Tracheal epithelial cell (primary cell): ENCODE data around the gene SS18. TPM values are rescaled to one million over a fixed set of nuclear protein-coding genes. Genes with fewer than 3 reads are reported as not detected.

ENCODE experiments used
- total RNA-seq: library from RNA; depleted of rRNA; stranded (reverse); fragments of >200 nt; gene quantifications from 2 replicates; pipeline ENCODE4 v1.2.1, GENCODE V29; 2014

SS18 gene
- 84.2 and 150 TPM in 2 replicates for total RNA-seq

GRCh38 chr18:26090130-26091046 lies at the start of gene SS18:
SS18 (minus strand) TSS chr18:26090613; CDS start chr18:26090569, 44 bp downstream.

GRCh38 chr18:26133652-26134051 lies 43.2 kb upstream of the SS18 start, which contains the start of gene PSMA8:
PSMA8 (plus strand) TSS chr18:26133869; CDS start chr18:26133966, 97 bp downstream.

Other genes with a start within 250 kb of the SS18 start
- not detected in 2 replicates for gene PSMA8, start 43.3 kb upstream of the SS18 start, total RNA-seq
- gene TAF4B, start 135.8 kb upstream of the SS18 start, total RNA-seq = 13.3 and 15.8 TPM in 2 replicates